ENCODE data around the gene TMEM9B.

TMEM9B gene

GRCh38 chr11:8910649-8911026 lies 53.6 kb downstream of the TMEM9B start:
- TF ChIP-seq MAX (IDR thresholded peaks at IDR 0.05; ENCODE audit: low read depth, low read length), result no peak
- no peak for TF ChIP-seq CTCF (IDR thresholded peaks at IDR 0.05; ENCODE audit: low read depth, low read length)
- TF ChIP-seq MYC (IDR thresholded peaks at IDR 0.05; ENCODE audit: low read depth, low read length), result no peak
- TF ChIP-seq POLR2A (IDR thresholded peaks at IDR 0.05; ENCODE audit: extremely low read depth, insufficient read length), result no peak
- DNase-seq (ENCODE audit: low read depth), result no peak
- peak overlapping the region; percentile 59 for H3K4me3 ChIP-seq (ENCODE audit: low read depth, low read length)

- DNase-seq (ENCODE audit: low read depth), result no peak
- H3K4me3 ChIP-seq (ENCODE audit: low read depth, low read length), result no peak overlapping the region
- no peak for TF ChIP-seq CTCF (IDR thresholded peaks at IDR 0.05; ENCODE audit: low read depth, low read length)
- TF ChIP-seq MYC (IDR thresholded peaks at IDR 0.05; ENCODE audit: low read depth, low read length), result no peak
- no peak for TF ChIP-seq POLR2A (IDR thresholded peaks at IDR 0.05; ENCODE audit: extremely low read depth, insufficient read length)
- TF ChIP-seq MAX (IDR thresholded peaks at IDR 0.05; ENCODE audit: low read depth, low read length), result no peak
These were observed 56.1 kb downstream of the TMEM9B start for GRCh38 chr11:8908099-8908498.

GRCh38 chr11:8907116-8907515 lies 57.1 kb downstream of the TMEM9B start:
- H3K4me3 ChIP-seq (ENCODE audit: low read depth, low read length), result no peak overlapping the region
- TF ChIP-seq MYC (IDR thresholded peaks at IDR 0.05; ENCODE audit: low read depth, low read length) (no peak), CTCF (IDR thresholded peaks at IDR 0.05; ENCODE audit: low read depth, low read length) (no peak), MAX (IDR thresholded peaks at IDR 0.05; ENCODE audit: low read depth, low read length) (no peak), POLR2A (IDR thresholded peaks at IDR 0.05; ENCODE audit: extremely low read depth, insufficient read length) (no peak)
- DNase-seq (ENCODE audit: low read depth), result no peak

- no peak overlapping the region for H3K4me3 ChIP-seq (ENCODE audit: low read depth, low read length)
- DNase-seq (ENCODE audit: low read depth), result peak; percentile 45
- TF ChIP-seq POLR2A (IDR thresholded peaks at IDR 0.05; ENCODE audit: extremely low read depth, insufficient read length), result no peak
- no peak for TF ChIP-seq MYC (IDR thresholded peaks at IDR 0.05; ENCODE audit: low read depth, low read length)
- TF ChIP-seq CTCF (IDR thresholded peaks at IDR 0.05; ENCODE audit: low read depth, low read length), result no peak
- no peak for TF ChIP-seq MAX (IDR thresholded peaks at IDR 0.05; ENCODE audit: low read depth, low read length)
These were observed 58.6 kb downstream of the TMEM9B start for GRCh38 chr11:8905528-8906165.

GRCh38 chr11:8899119-8899753 lies 65.0 kb downstream of the TMEM9B start:
- DNase-seq (ENCODE audit: low read depth), result no peak
- H3K4me3 ChIP-seq (ENCODE audit: low read depth, low read length), result no peak overlapping the region
- TF ChIP-seq POLR2A (IDR thresholded peaks at IDR 0.05; ENCODE audit: extremely low read depth, insufficient read length), result no peak
- no peak for TF ChIP-seq CTCF (IDR thresholded peaks at IDR 0.05; ENCODE audit: low read depth, low read length)
- TF ChIP-seq MAX (IDR thresholded peaks at IDR 0.05; ENCODE audit: low read depth, low read length), result no peak
- TF ChIP-seq MYC (IDR thresholded peaks at IDR 0.05; ENCODE audit: low read depth, low read length), result no peak
